Hepatocyte (in vitro differentiated cells): Measurements from ENCODE around the gene KIAA0825.

Source experiments
- CTCF ChIP-seq: fragments of 200-600 bp; sonication (generic); IDR thresholded peaks from 2 replicates; pipeline ENCODE4 v1.5.1; 2016; ENCODE audit warnings: antibody characterized with exemption, mild to moderate bottlenecking; ENCODE audit not compliant: poor library complexity
- EZH2 ChIP-seq: fragments of 200-600 bp; sonication (generic); IDR thresholded peaks from 2 replicates; pipeline ENCODE4 v1.6.1; 2016; ENCODE audit warnings: antibody characterized with exemption, mild to moderate bottlenecking, borderline replicate concordance
- EZH2phosphoT487 ChIP-seq: fragments of 200-600 bp; sonication (generic); IDR thresholded peaks from one replicate; pipeline ENCODE4 v1.6.1; 2018; ENCODE audit warnings: antibody characterized with exemption, mild to moderate bottlenecking, low read depth, moderate library complexity; ENCODE audit not compliant: unreplicated experiment, severe bottlenecking

DNA sequence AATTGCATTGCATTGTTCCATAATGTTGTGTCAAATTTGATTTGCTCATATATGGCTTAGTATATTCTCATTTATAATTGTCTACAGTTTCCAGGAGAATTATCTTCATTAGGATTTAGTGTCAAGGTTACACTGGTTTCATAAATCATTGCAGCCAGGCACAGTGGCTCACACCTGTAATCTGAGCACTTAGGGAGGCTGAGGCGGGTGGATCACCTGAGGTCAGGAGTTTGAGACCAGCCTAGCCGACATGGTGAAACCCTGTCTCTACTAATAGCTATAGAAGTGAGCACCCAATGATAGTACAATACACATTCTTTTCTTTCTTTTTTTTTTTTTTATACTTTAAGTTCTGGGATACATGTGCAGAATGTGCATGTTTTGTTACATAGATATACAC lies 282.5 kb downstream of the KIAA0825 start:
- no peak for TF ChIP-seq CTCF
- TF ChIP-seq EZH2, result no peak
- no peak for TF ChIP-seq EZH2phosphoT487
